ENCODE data around the gene S100Z.
"Not testable (repeated sequence)": the region's sequence is repeated elsewhere in the genome, so short reads cannot be mapped to it uniquely, and the experiment has no call there.

S100Z gene

GRCh38 chr5:76874088-76874581 lies 24.3 kb downstream of the S100Z start:
- no peak for DNase-seq

GRCh38 chr5:76888733-76889300 lies 39.0 kb downstream of the S100Z start:
- no peak for DNase-seq

- DNase-seq: no peak
Measured at GRCh38 chr5:76893294-76893693, 43.5 kb downstream of the S100Z start.

GRCh38 chr5:76896196-76896595 lies 46.4 kb downstream of the S100Z start:
- DNase-seq: no peak

- no peak for DNase-seq
Measured at GRCh38 chr5:76901522-76901921, 51.7 kb downstream of the S100Z start.

GRCh38 chr5:76908166-76908565 lies 58.4 kb downstream of the S100Z start:
- DNase-seq: no peak

GRCh38 chr5:76910344-76910933 lies 60.6 kb downstream of the S100Z start:
- DNase-seq: not testable (repeated sequence)

- not testable (repeated sequence) for DNase-seq
Measured at GRCh38 chr5:76914671-76915070, 64.9 kb downstream of the S100Z start.

- no peak for DNase-seq
Measured at GRCh38 chr5:76918539-76918938, 68.7 kb downstream of the S100Z start.

GRCh38 chr5:76920491-76920890 lies 70.7 kb downstream of the S100Z start:
- DNase-seq: no peak

GRCh38 chr5:76926329-76927105 lies 76.7 kb downstream of the S100Z start:
- no peak for DNase-seq

GRCh38 chr5:76927961-76928360 lies 78.1 kb downstream of the S100Z start:
- peak in 3 of 14 donors; percentile 9 to 23 (median 19) for DNase-seq

GRCh38 chr5:76930083-76930482 lies 80.3 kb downstream of the S100Z start:
- DNase-seq: no peak

- no peak for DNase-seq
Measured at GRCh38 chr5:76938177-76938576, 88.4 kb downstream of the S100Z start.

- no peak for DNase-seq
Measured at GRCh38 chr5:76941000-76941399, 91.2 kb downstream of the S100Z start.

GRCh38 chr5:76941442-76941841 lies 91.6 kb downstream of the S100Z start:
- DNase-seq: no peak

GRCh38 chr5:76942581-76942980 lies 92.8 kb downstream of the S100Z start:
- DNase-seq: no peak

GRCh38 chr5:76943006-76943405 lies 93.2 kb downstream of the S100Z start:
- no peak for DNase-seq

- no peak for DNase-seq
Measured at GRCh38 chr5:76944638-76945037, 94.8 kb downstream of the S100Z start.

GRCh38 chr5:76945238-76945637 lies 95.4 kb downstream of the S100Z start:
- not testable (repeated sequence) for DNase-seq

GRCh38 chr5:76946090-76946489 lies 96.3 kb downstream of the S100Z start:
- no peak for DNase-seq

- DNase-seq: no peak
Measured at GRCh38 chr5:76947082-76947503, 97.3 kb downstream of the S100Z start.

GRCh38 chr5:76952795-76953536 lies 103.2 kb downstream of the S100Z start, which contains the start of gene CRHBP:
TSS of gene CRHBP (plus strand) at chr5:76953045. CDS start at chr5:76953135, 90 bp downstream.
- peak in 1 of 14 donors; percentile 24 for DNase-seq

All from C1 segment of cervical spinal cord (tissue), 14 donors.